Measurements from ENCODE around the gene CNMD. TPM values are rescaled to one million over a fixed set of nuclear protein-coding genes. Genes with fewer than 3 reads are reported as not detected.

The CNMD gene
- total RNA-seq, 1 donor from 2014 or later = not detected

Other genes with a start within 250 kb of the CNMD start
- gene HNRNPA1L2, start 97.4 kb downstream of the CNMD start, total RNA-seq = 8.8 and 9.6 TPM in 2 replicates
- 63.3 and 66.1 TPM in 2 replicates for gene SUGT1, start 87.0 kb downstream of the CNMD start, total RNA-seq
- not detected in 2 replicates for gene PCDH8, start 108.8 kb upstream of the CNMD start, total RNA-seq

Data from activated T-helper 1 cell treated with anti-CD3 and anti-CD28 coated beads, Interleukin-12 subunit alpha, Interleukin-12 subunit beta, Interleukin-2, Interleukin-4 antibody, amounts not matched to agents 30 ng/mL and 10 ng/mL and 1 ng/mL, durations not matched to agents 14 hours and 24 hours and 36 hours (primary cell).